Measurements from ENCODE around the gene GDF11.

The GDF11 gene

GRCh38 chr12:55707841-55708694, 34.9 kb upstream of the GDF11 start, which contains the start of gene ITGA7:
Gene ITGA7 (minus strand): TSS chr12:55707904. CDS start chr12:55707682, 222 bp downstream.
- DNase-seq = peak; percentile 81

- peak; percentile 32 for DNase-seq
Observed at GRCh38 chr12:55708695-55709233, 34.2 kb upstream of the GDF11 start.

GRCh38 chr12:55711786-55712553, 31.0 kb upstream of the GDF11 start:
- DNase-seq = peak; percentile 42

- peak; percentile 11 for DNase-seq
Observed at GRCh38 chr12:55712700-55713415, 30.1 kb upstream of the GDF11 start.

GRCh38 chr12:55713721-55714120, 29.2 kb upstream of the GDF11 start:
- DNase-seq = no peak

- no peak for DNase-seq
Observed at GRCh38 chr12:55715169-55715764, 27.7 kb upstream of the GDF11 start.

GRCh38 chr12:55715833-55716581, 26.9 kb upstream of the GDF11 start, which contains the start of gene BLOC1S1:
Gene BLOC1S1 (plus strand): TSS chr12:55716046. CDS start chr12:55716052, 6 bp downstream.
- peak; percentile 94 for DNase-seq

- DNase-seq = no peak
Observed at GRCh38 chr12:55716582-55716957, 26.4 kb upstream of the GDF11 start.

GRCh38 chr12:55717011-55718007, 25.6 kb upstream of the GDF11 start:
- peak; percentile 49 for DNase-seq

GRCh38 chr12:55718015-55718414, 24.9 kb upstream of the GDF11 start:
- peak; percentile 63 for DNase-seq

- peak; percentile 61 for DNase-seq
Observed at GRCh38 chr12:55718624-55719275, 24.2 kb upstream of the GDF11 start.

GRCh38 chr12:55719371-55719770, 23.6 kb upstream of the GDF11 start:
- peak; percentile 19 for DNase-seq

GRCh38 chr12:55720071-55720564, 22.8 kb upstream of the GDF11 start, which contains the start of gene RDH5:
Gene RDH5 (plus strand): TSS chr12:55720393. CDS start chr12:55721185, 792 bp downstream.
- peak; percentile 80 for DNase-seq

- DNase-seq = peak; percentile 67
Observed at GRCh38 chr12:55720894-55721444, 22.0 kb upstream of the GDF11 start.

GRCh38 chr12:55721601-55722213, 21.2 kb upstream of the GDF11 start:
- no peak for DNase-seq

- no peak for DNase-seq
Observed at GRCh38 chr12:55722948-55723347, 20.0 kb upstream of the GDF11 start.

- DNase-seq = no peak
Observed at GRCh38 chr12:55723516-55724225, 19.3 kb upstream of the GDF11 start.
